H9 (cell line): ENCODE results near the gene FADS1. TPM values are rescaled to one million over a fixed set of nuclear protein-coding genes. Genes with fewer than 3 reads are reported as not detected.
A peak's percentile ranks its signal among the peaks of the same experiment; 100 is the strongest.

Source experiments
- DNase-seq: peaks from one replicate; pipeline ENCODE4 v3.0.0-alpha.2; 2017
- H2AFZ ChIP-seq: one replicate; pipeline ENCODE4 v1.6.1; 2013; ENCODE audit warnings: mild to moderate bottlenecking, low read length, control low read depth, moderate library complexity
- H2AK5ac ChIP-seq: 2 replicates; pipeline ENCODE4 v1.6.1; 2013; ENCODE audit warnings: low read length, control low read depth, mixed read lengths; ENCODE audit not compliant: insufficient read length
- H2BK120ac ChIP-seq: one replicate; pipeline ENCODE4 v1.6.1; 2013; ENCODE audit warnings: low read depth, mild to moderate bottlenecking, low read length, control low read depth, inconsistent platforms; ENCODE audit not compliant: poor library complexity, severe bottlenecking
- H2BK12ac ChIP-seq: 2 replicates; pipeline ENCODE4 v1.6.1; 2013; ENCODE audit warnings: low read length, control low read depth, mixed read lengths, low read depth; ENCODE audit not compliant: insufficient read length
- H2BK15ac ChIP-seq: 2 replicates; pipeline ENCODE4 v1.6.1; 2013; ENCODE audit warnings: low read depth, low read length, control low read depth
- H2BK20ac ChIP-seq: one replicate; pipeline ENCODE4 v1.6.1; 2013; ENCODE audit warnings: low read depth, mild to moderate bottlenecking, low read length, control low read depth, inconsistent platforms; ENCODE audit not compliant: poor library complexity, severe bottlenecking
- H2BK5ac ChIP-seq: 2 replicates; pipeline ENCODE4 v1.6.1; 2013; ENCODE audit warnings: low read length, control low read depth, mixed read lengths; ENCODE audit not compliant: insufficient read length
- H3K14ac ChIP-seq: 2 replicates; pipeline ENCODE4 v1.6.1; 2013; ENCODE audit warnings: low read length, control low read depth; ENCODE audit not compliant: insufficient read depth
- H3K18ac ChIP-seq: 2 replicates; pipeline ENCODE4 v1.6.1; 2013; ENCODE audit warnings: low read depth, mild to moderate bottlenecking, mixed read lengths, low read length, control low read depth; ENCODE audit not compliant: insufficient read length
- H3K23ac ChIP-seq: 2 replicates; pipeline ENCODE4 v1.6.1; 2013; ENCODE audit warnings: low read length, control low read depth, mixed read lengths, low read depth; ENCODE audit not compliant: insufficient read length
- H3K23me2 ChIP-seq: 2 replicates; pipeline ENCODE4 v1.6.1; 2013; ENCODE audit warnings: low read depth, mild to moderate bottlenecking, mixed read lengths, low read length, control low read depth; ENCODE audit not compliant: insufficient read length, poor library complexity, severe bottlenecking
- H3K27ac ChIP-seq: 2 replicates; pipeline ENCODE4 v1.5.1; 2013; ENCODE audit warnings: low read length, control low read depth, mixed read lengths, low read depth; ENCODE audit not compliant: insufficient read length
- H3K27me3 ChIP-seq: 2 replicates; pipeline ENCODE4 v1.6.1; 2013; ENCODE audit warnings: low read length, control low read depth, inconsistent platforms; ENCODE audit not compliant: insufficient read depth
- H3K4ac ChIP-seq: 2 replicates; pipeline ENCODE4 v1.6.1; 2013; ENCODE audit warnings: low read depth, mild to moderate bottlenecking, control low read depth, inconsistent platforms, low read length, moderate library complexity
- H3K4me1 ChIP-seq: 2 replicates; pipeline ENCODE4 v1.6.1; 2013; ENCODE audit warnings: low read length, control low read depth, inconsistent platforms; ENCODE audit not compliant: insufficient read depth
- H3K4me2 ChIP-seq: 2 replicates; pipeline ENCODE4 v1.6.1; 2013; ENCODE audit warnings: low read length, control low read depth, mixed read lengths; ENCODE audit not compliant: insufficient read length, insufficient read depth
- H3K56ac ChIP-seq: 2 replicates; pipeline ENCODE4 v1.6.1; 2013; ENCODE audit warnings: low read depth, mild to moderate bottlenecking, mixed read lengths, low read length, control low read depth; ENCODE audit not compliant: insufficient read length
- H3K79me1 ChIP-seq: 2 replicates; pipeline ENCODE4 v1.6.1; 2013; ENCODE audit warnings: low read depth, mild to moderate bottlenecking, moderate library complexity, low read length, control low read depth, inconsistent platforms; ENCODE audit not compliant: insufficient read depth, poor library complexity, severe bottlenecking
- H3K79me2 ChIP-seq: 2 replicates; pipeline ENCODE4 v1.6.1; 2013; ENCODE audit warnings: low read length, control low read depth, inconsistent platforms; ENCODE audit not compliant: insufficient read depth
- H3K9ac ChIP-seq: 2 replicates; pipeline ENCODE4 v1.6.1; 2013; ENCODE audit warnings: low read length, control low read depth, mixed read lengths; ENCODE audit not compliant: insufficient read length; ENCODE audit errors: extremely low read depth
- H3K9me3 ChIP-seq: one replicate; pipeline ENCODE4 v1.6.1; 2013; ENCODE audit warnings: low read depth, low read length, inconsistent platforms; ENCODE audit not compliant: control insufficient read depth
- H3T11ph ChIP-seq: one replicate; pipeline ENCODE4 v1.6.1; 2013; ENCODE audit warnings: mild to moderate bottlenecking, low read length, control low read depth, inconsistent platforms
- H4K20me1 ChIP-seq: one replicate; pipeline ENCODE4 v1.6.1; 2013; ENCODE audit not compliant: control insufficient read depth, insufficient read length, insufficient read depth
- H4K5ac ChIP-seq: 2 replicates; pipeline ENCODE4 v1.6.1; 2013; ENCODE audit warnings: low read depth, mild to moderate bottlenecking, mixed read lengths, low read length, control low read depth; ENCODE audit not compliant: insufficient read length
- H4K8ac ChIP-seq: replicated peaks from 2 replicates; pipeline ENCODE4 v1.6.1; 2013; ENCODE audit warnings: low read length, control low read depth, mixed read lengths, low read depth; ENCODE audit not compliant: insufficient read length
- H4K91ac ChIP-seq: 2 replicates; pipeline ENCODE4 v1.6.1; 2013; ENCODE audit warnings: low read depth, mild to moderate bottlenecking, moderate library complexity, mixed read lengths, low read length, control low read depth; ENCODE audit not compliant: insufficient read length
- H3K27ac Mint-ChIP-seq, 3 experiments: 2 replicates in 2 of 3; 3 replicates in 1 of 3; pipeline ENCODE4 v1.8.0; 2020 to 2021; ENCODE audit warnings: mixed read lengths in 3 of 3, mild to moderate bottlenecking in 1 of 3, moderate library complexity in 1 of 3
- H3K27me3 Mint-ChIP-seq: 2 replicates; pipeline ENCODE4 v1.8.0; 2021; ENCODE audit warnings: low read depth, mild to moderate bottlenecking, moderate library complexity, mixed read lengths
- H3K36me3 Mint-ChIP-seq, 3 experiments: 2 replicates in 2 of 3; 3 replicates in 1 of 3; pipeline ENCODE4 v1.8.0; 2020 to 2021; ENCODE audit warnings: low read depth in 3 of 3, mixed read lengths in 3 of 3; ENCODE audit not compliant: insufficient read depth in 1 of 3
- H3K4me1 Mint-ChIP-seq, 2 experiments: 2 replicates each; pipeline ENCODE4 v1.8.0; 2020; ENCODE audit warnings: mixed read lengths in 2 of 2
- H3K4me3 Mint-ChIP-seq, 2 experiments: 2 replicates in 1 of 2; 3 replicates in 1 of 2; pipeline ENCODE4 v1.8.0; 2020 to 2021; ENCODE audit warnings: mild to moderate bottlenecking in 2 of 2, mixed read lengths in 2 of 2, moderate library complexity in 1 of 2
- H3K9me3 Mint-ChIP-seq, 2 experiments: 2 replicates in 1 of 2; 3 replicates in 1 of 2; pipeline ENCODE4 v1.8.0; 2020; ENCODE audit warnings: mild to moderate bottlenecking in 2 of 2, mixed read lengths in 2 of 2, moderate library complexity in 1 of 2
- CTCF ChIP-seq: fragments of 200-600 bp; sonication (generic); conservative IDR thresholded peaks from 3 replicates; pipeline ENCODE4 v1.8.0; 2021; ENCODE audit warnings: antibody characterized with exemption, mild to moderate bottlenecking
- WGBS: extraction: QIAGEN DNeasy Blood & Tissue Kit; methylation state at CpG from one replicate; pipeline ENCODE4 v1.1.7; 2013; ENCODE audit warnings: missing lambda C conversion rate, low lambda C conversion rate, mixed read lengths; ENCODE audit not compliant: insufficient read length; ENCODE audit errors: extremely low coverage; 5-methylcytosine and 5-hydroxymethylcytosine counted together
- total RNA-seq: library from RNA; stranded (reverse); gene quantifications from 2 replicates; pipeline ENCODE4 v1.2.1, GENCODE V29; 2021

The FADS1 gene
- total RNA-seq, 1 experiment from 2014 or later, result 125 TPM

GRCh38 chr11:61828629-61829407 lies 12.0 kb upstream of the FADS1 start:
- H3K27ac Mint-ChIP-seq, result peak overlapping the region; percentile 95 to 99 (median 97)
- no CpG with 5 or more reads among the region's 55 CpGs for WGBS
- H3K4ac ChIP-seq, result no peak overlapping the region
- no peaks in the 10 kb centered on the region for H4K20me1 ChIP-seq
- H3K4me1 Mint-ChIP-seq, result peaks cover 56% of the 10 kb centered on the region in 2 experiments
- H3K23me2 ChIP-seq, result peaks cover 16% of the 10 kb centered on the region
- H3T11ph ChIP-seq, result no peak overlapping the region
- H2AK5ac ChIP-seq, result no peak overlapping the region
- DNase-seq, result peak; percentile 44
- peaks cover 38% of the 10 kb centered on the region; the same call in 1 of the 2 replicates for H3K79me2 ChIP-seq
- H4K91ac ChIP-seq, result no peak overlapping the region
- H2AFZ ChIP-seq, result no peak overlapping the region
- H3K9me3 ChIP-seq, result no peaks in the 10 kb centered on the region
- peak overlapping the region; percentile 91 to 93 for H3K4me3 Mint-ChIP-seq
- no peak overlapping the region for H2BK20ac ChIP-seq
- no peak overlapping the region for H2BK5ac ChIP-seq
- H2BK15ac ChIP-seq, result no peak overlapping the region
- H2BK120ac ChIP-seq, result no peak overlapping the region
- no peak overlapping the region for H3K23ac ChIP-seq
- H3K27ac ChIP-seq, result no peak overlapping the region
- H3K9me3 Mint-ChIP-seq, result no peaks in the 10 kb centered on the region
- peak overlapping the region; percentile 54 for H3K9ac ChIP-seq
- H3K56ac ChIP-seq, result no peak overlapping the region
- no peak overlapping the region for H2BK12ac ChIP-seq
- no peak overlapping the region for H4K8ac ChIP-seq
- H4K5ac ChIP-seq, result no peak overlapping the region
- TF ChIP-seq CTCF, result peak; percentile 68
- peaks cover 19 to 32% (median 31%) of the 10 kb centered on the region in 3 experiments; a peak in 6 of 7 replicates for H3K36me3 Mint-ChIP-seq
- H3K18ac ChIP-seq, result peak overlapping the region; percentile 40
- peak overlapping the region; percentile 66 for H3K14ac ChIP-seq
- peaks cover 2% of the 10 kb centered on the region for H3K79me1 ChIP-seq
- peak overlapping the region; percentile 96 for H3K4me2 ChIP-seq
- H3K4me1 ChIP-seq, result peaks cover 7% of the 10 kb centered on the region; the same call in 1 of the 2 replicates
- no peaks in the 10 kb centered on the region for H3K27me3 Mint-ChIP-seq
- H3K27me3 ChIP-seq, result no peaks in the 10 kb centered on the region
